ENCODE results near the gene STK11. TPM values are rescaled to one million over a fixed set of nuclear protein-coding genes. Genes with fewer than 3 reads are reported as not detected.

Gene STK11
- total and polyA plus RNA-seq, 2 experiments from 2014 or later: 19.4 to 96.5 TPM

- Mint-ChIP-seq H3K9me3 (no peaks in the 10 kb centered on the region), H3K27me3 (ENCODE audit: insufficient read depth, low read depth, poor library complexity) (no peaks in the 10 kb centered on the region), H3K27ac (no peak overlapping the region), H3K4me1 (no peaks in the 10 kb centered on the region; the same call in 2 of the 3 replicates), H3K36me3 (ENCODE audit: low read depth) (peaks cover 5% of the 10 kb centered on the region), H3K4me3 (no peak overlapping the region)
- no peak overlapping the region for H2AFZ ChIP-seq
- H3K4me3 ChIP-seq: no peak overlapping the region
- H3F3A ChIP-seq (replicated peaks; ENCODE audit: low read depth): peaks cover 13% of the 10 kb centered on the region; the same call in 1 of the 2 replicates
- H3K4me1 ChIP-seq (ENCODE audit: insufficient read depth): no peaks in the 10 kb centered on the region
- DNase-seq (ENCODE audit: low spot score) (no peak), ATAC-seq (no peak)
- no peaks in the 10 kb centered on the region for H3K36me3 ChIP-seq (ENCODE audit: insufficient read depth)
- H3K27ac ChIP-seq (ENCODE audit: low read depth): no peak overlapping the region
- no peaks in the 10 kb centered on the region for H3K9me2 ChIP-seq (ENCODE audit: insufficient read depth)
- no peak overlapping the region for H3K4me2 ChIP-seq
- H3K79me2 ChIP-seq (replicated peaks; ENCODE audit: insufficient read depth): no peaks in the 10 kb centered on the region
- H4K20me1 ChIP-seq (replicated peaks; ENCODE audit: insufficient read depth): peaks cover 4% of the 10 kb centered on the region
- TF ChIP-seq POLR2AphosphoS5 (IDR thresholded peaks at IDR 0.05; ENCODE audit: low read depth): no peak
- TF ChIP-seq JUNB (IDR thresholded peaks at IDR 0.05; ENCODE audit: unreplicated experiment): no peak
- no peak for TF ChIP-seq ZNF114 (CRISPR knock-in tag; IDR thresholded peaks at IDR 0.05)
- TF ChIP-seq, protein P1, sequence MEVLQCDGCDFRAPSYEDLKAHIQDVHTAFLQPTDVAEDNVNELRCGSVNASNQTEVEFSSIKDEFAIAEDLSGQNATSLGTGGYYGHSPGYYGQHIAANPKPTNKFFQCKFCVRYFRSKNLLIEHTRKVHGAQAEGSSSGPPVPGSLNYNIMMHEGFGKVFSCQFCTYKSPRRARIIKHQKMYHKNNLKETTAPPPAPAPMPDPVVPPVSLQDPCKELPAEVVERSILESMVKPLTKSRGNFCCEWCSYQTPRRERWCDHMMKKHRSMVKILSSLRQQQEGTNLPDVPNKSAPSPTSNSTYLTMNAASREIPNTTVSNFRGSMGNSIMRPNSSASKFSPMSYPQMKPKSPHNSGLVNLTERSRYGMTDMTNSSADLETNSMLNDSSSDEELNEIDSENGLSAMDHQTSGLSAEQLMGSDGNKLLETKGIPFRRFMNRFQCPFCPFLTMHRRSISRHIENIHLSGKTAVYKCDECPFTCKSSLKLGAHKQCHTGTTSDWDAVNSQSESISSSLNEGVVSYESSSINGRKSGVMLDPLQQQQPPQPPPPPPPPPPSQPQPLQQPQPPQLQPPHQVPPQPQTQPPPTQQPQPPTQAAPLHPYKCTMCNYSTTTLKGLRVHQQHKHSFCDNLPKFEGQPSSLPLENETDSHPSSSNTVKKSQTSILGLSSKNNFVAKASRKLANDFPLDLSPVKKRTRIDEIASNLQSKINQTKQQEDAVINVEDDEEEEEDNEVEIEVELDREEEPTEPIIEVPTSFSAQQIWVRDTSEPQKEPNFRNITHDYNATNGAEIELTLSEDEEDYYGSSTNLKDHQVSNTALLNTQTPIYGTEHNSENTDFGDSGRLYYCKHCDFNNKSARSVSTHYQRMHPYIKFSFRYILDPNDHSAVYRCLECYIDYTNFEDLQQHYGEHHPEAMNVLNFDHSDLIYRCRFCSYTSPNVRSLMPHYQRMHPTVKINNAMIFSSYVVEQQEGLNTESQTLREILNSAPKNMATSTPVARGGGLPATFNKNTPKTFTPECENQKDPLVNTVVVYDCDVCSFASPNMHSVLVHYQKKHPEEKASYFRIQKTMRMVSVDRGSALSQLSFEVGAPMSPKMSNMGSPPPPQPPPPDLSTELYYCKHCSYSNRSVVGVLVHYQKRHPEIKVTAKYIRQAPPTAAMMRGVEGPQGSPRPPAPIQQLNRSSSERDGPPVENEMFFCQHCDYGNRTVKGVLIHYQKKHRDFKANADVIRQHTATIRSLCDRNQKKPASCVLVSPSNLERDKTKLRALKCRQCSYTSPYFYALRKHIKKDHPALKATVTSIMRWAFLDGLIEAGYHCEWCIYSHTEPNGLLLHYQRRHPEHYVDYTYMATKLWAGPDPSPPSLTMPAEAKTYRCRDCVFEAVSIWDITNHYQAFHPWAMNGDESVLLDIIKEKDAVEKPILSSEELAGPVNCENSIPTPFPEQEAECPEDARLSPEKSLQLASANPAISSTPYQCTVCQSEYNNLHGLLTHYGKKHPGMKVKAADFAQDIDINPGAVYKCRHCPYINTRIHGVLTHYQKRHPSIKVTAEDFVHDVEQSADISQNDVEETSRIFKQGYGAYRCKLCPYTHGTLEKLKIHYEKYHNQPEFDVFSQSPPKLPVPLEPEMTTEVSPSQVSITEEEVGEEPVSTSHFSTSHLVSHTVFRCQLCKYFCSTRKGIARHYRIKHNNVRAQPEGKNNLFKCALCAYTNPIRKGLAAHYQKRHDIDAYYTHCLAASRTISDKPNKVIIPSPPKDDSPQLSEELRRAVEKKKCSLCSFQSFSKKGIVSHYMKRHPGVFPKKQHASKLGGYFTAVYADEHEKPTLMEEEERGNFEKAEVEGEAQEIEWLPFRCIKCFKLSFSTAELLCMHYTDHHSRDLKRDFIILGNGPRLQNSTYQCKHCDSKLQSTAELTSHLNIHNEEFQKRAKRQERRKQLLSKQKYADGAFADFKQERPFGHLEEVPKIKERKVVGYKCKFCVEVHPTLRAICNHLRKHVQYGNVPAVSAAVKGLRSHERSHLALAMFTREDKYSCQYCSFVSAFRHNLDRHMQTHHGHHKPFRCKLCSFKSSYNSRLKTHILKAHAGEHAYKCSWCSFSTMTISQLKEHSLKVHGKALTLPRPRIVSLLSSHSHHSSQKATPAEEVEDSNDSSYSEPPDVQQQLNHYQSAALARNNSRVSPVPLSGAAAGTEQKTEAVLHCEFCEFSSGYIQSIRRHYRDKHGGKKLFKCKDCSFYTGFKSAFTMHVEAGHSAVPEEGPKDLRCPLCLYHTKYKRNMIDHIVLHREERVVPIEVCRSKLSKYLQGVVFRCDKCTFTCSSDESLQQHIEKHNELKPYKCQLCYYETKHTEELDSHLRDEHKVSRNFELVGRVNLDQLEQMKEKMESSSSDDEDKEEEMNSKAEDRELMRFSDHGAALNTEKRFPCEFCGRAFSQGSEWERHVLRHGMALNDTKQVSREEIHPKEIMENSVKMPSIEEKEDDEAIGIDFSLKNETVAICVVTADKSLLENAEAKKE (CRISPR knock-in tag; IDR thresholded peaks at IDR 0.05): no peak
- TF ChIP-seq CREB1 (CRISPR knock-in tag; IDR thresholded peaks at IDR 0.05; ENCODE audit: low read depth): no peak
- TF ChIP-seq ZNF331 (CRISPR knock-in tag; IDR thresholded peaks at IDR 0.05; ENCODE audit: low read depth): no peak
- no peak for TF ChIP-seq EZH2phosphoT487 (IDR thresholded peaks at IDR 0.05; ENCODE audit: unreplicated experiment)
- TF ChIP-seq, protein P2, sequence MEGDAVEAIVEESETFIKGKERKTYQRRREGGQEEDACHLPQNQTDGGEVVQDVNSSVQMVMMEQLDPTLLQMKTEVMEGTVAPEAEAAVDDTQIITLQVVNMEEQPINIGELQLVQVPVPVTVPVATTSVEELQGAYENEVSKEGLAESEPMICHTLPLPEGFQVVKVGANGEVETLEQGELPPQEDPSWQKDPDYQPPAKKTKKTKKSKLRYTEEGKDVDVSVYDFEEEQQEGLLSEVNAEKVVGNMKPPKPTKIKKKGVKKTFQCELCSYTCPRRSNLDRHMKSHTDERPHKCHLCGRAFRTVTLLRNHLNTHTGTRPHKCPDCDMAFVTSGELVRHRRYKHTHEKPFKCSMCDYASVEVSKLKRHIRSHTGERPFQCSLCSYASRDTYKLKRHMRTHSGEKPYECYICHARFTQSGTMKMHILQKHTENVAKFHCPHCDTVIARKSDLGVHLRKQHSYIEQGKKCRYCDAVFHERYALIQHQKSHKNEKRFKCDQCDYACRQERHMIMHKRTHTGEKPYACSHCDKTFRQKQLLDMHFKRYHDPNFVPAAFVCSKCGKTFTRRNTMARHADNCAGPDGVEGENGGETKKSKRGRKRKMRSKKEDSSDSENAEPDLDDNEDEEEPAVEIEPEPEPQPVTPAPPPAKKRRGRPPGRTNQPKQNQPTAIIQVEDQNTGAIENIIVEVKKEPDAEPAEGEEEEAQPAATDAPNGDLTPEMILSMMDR (conservative IDR thresholded peaks at IDR 0.05; ENCODE audit: low read depth in 2 of 2): no peak
- no peak for TF ChIP-seq NANOG (IDR thresholded peaks at IDR 0.05; ENCODE audit: borderline replicate concordance)
- TF ChIP-seq EZH2 (IDR thresholded peaks at IDR 0.05; ENCODE audit: low read depth, unreplicated experiment): no peak
- TF ChIP-seq, protein P3, sequence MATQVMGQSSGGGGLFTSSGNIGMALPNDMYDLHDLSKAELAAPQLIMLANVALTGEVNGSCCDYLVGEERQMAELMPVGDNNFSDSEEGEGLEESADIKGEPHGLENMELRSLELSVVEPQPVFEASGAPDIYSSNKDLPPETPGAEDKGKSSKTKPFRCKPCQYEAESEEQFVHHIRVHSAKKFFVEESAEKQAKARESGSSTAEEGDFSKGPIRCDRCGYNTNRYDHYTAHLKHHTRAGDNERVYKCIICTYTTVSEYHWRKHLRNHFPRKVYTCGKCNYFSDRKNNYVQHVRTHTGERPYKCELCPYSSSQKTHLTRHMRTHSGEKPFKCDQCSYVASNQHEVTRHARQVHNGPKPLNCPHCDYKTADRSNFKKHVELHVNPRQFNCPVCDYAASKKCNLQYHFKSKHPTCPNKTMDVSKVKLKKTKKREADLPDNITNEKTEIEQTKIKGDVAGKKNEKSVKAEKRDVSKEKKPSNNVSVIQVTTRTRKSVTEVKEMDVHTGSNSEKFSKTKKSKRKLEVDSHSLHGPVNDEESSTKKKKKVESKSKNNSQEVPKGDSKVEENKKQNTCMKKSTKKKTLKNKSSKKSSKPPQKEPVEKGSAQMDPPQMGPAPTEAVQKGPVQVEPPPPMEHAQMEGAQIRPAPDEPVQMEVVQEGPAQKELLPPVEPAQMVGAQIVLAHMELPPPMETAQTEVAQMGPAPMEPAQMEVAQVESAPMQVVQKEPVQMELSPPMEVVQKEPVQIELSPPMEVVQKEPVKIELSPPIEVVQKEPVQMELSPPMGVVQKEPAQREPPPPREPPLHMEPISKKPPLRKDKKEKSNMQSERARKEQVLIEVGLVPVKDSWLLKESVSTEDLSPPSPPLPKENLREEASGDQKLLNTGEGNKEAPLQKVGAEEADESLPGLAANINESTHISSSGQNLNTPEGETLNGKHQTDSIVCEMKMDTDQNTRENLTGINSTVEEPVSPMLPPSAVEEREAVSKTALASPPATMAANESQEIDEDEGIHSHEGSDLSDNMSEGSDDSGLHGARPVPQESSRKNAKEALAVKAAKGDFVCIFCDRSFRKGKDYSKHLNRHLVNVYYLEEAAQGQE (IDR thresholded peaks at IDR 0.05; ENCODE audit: unreplicated experiment): no peak
- no peak for TF ChIP-seq ETS1 (IDR thresholded peaks at IDR 0.05)
- no peak for TF ChIP-seq STAT1 (IDR thresholded peaks at IDR 0.05; ENCODE audit: unreplicated experiment)
- H3K27me3 ChIP-seq (ENCODE audit: insufficient read depth): no peaks in the 10 kb centered on the region
Observed at GRCh38 chr19:1233115-1233667, 27.6 kb downstream of the STK11 start.

Measured in GM23338 (cell line).